Measurements from ENCODE around the gene MIGA2. TPM values are rescaled to one million over a fixed set of nuclear protein-coding genes. Genes with fewer than 3 reads are reported as not detected.

MIGA2 gene
- total RNA-seq, 1 experiment from 2014 or later, result 34.8 TPM

GRCh38 chr9:129027685-129028191 lies 8.7 kb upstream of the MIGA2 start:
- peak overlapping the region; percentile 86 for H3K27ac Mint-ChIP-seq (ENCODE audit: unreplicated experiment)
- H3K4me3 Mint-ChIP-seq (ENCODE audit: unreplicated experiment), result peak overlapping the region; percentile 84
- peak in 1 of 2 experiments; percentile 71 for DNase-seq
- no peaks in the 10 kb centered on the region for H3K9me3 ChIP-seq
- H3K27me3 ChIP-seq (replicated peaks; ENCODE audit: control insufficient read depth, insufficient read depth, low read length), result no peaks in the 10 kb centered on the region
- H3K36me3 Mint-ChIP-seq (ENCODE audit: insufficient read depth, unreplicated experiment), result peaks cover 10% of the 10 kb centered on the region
- H3K27me3 Mint-ChIP-seq (ENCODE audit: insufficient read depth, unreplicated experiment), result no peaks in the 10 kb centered on the region
- no peak for TF ChIP-seq CTCF (IDR thresholded peaks at IDR 0.05; ENCODE audit: insufficient read depth in 1 of 2, low read depth in 1 of 2, low read length in 1 of 2, severe bottlenecking in 1 of 2, unreplicated experiment in 1 of 2)
- POLR2A ChIA-PET, result interaction anchor here (0.6 to 1.1 kb wide), 7 partner anchors 9 to 556 kb away, joined by 3 to 6 read pairs (median 4); partner anchors contain the start of genes DOLPP1, MIGA2 and SPOUT1
- no TSS peak for BruUV-seq (replicated peaks)
- H3K4me3 ChIP-seq (ENCODE audit: low read depth, low read length), result peak overlapping the region; percentile 73
- H3K4me1 Mint-ChIP-seq (ENCODE audit: low read depth, unreplicated experiment), result peaks cover 41% of the 10 kb centered on the region
- CTCF ChIA-PET, result interaction anchor here (0.6 to 2.1 kb wide), 23 partner anchors 8 to 1797 kb away, joined by 3 to 14 read pairs (median 6); partner anchors contain the start of genes CRAT, DOLPP1, ENDOG and MIGA2
- intact Hi-C loops (cut with micrococcal nuclease; ENCODE audit: unreplicated experiment), result loop anchor here (1.0 to 5.0 kb wide), 4 partner anchors 9 to 80 kb away; partner anchors contain the start of genes DOLK, DOLPP1, MIGA2 and NUP188
- no peaks in the 10 kb centered on the region for H3K9me3 Mint-ChIP-seq (ENCODE audit: unreplicated experiment)
- H3K4me1 ChIP-seq, result peaks cover 28% of the 10 kb centered on the region
- H3K36me3 ChIP-seq (ENCODE audit: control insufficient read depth, insufficient read depth, low read length), result no peaks in the 10 kb centered on the region

- BruUV-seq (replicated peaks), result no TSS peak
- ChIA-PET CTCF (interaction anchor here (0.6 to 2.1 kb wide), 24 partner anchors 8 to 1796 kb away, joined by 3 to 14 read pairs (median 6); partner anchors contain the start of genes CRAT, DOLPP1, ENDOG and MIGA2), POLR2A (interaction anchor here (0.5 to 1.1 kb wide), 10 partner anchors 8 to 555 kb away, joined by 3 to 6 read pairs (median 3); partner anchors contain the start of genes DOLPP1, MIGA2 and SPOUT1)
- Mint-ChIP-seq H3K4me3 (ENCODE audit: unreplicated experiment) (peak within 1 kb of the TSS; percentile 84), H3K9me3 (ENCODE audit: unreplicated experiment) (no peaks in the 10 kb centered on the region), H3K27ac (ENCODE audit: unreplicated experiment) (peak within 1 kb of the TSS; percentile 86), H3K4me1 (ENCODE audit: low read depth, unreplicated experiment) (peaks cover 36% of the 10 kb centered on the region), H3K27me3 (ENCODE audit: insufficient read depth, unreplicated experiment) (no peaks in the 10 kb centered on the region), H3K36me3 (ENCODE audit: insufficient read depth, unreplicated experiment) (peaks cover 10% of the 10 kb centered on the region)
- TF ChIP-seq CTCF (IDR thresholded peaks at IDR 0.05; ENCODE audit: insufficient read depth in 1 of 2, low read depth in 1 of 2, low read length in 1 of 2, severe bottlenecking in 1 of 2, unreplicated experiment in 1 of 2), result peak; percentile 83 to 91
- intact Hi-C loops (cut with micrococcal nuclease; ENCODE audit: unreplicated experiment), result loop anchor here (1.0 to 5.0 kb wide), 4 partner anchors 8 to 81 kb away; partner anchors contain the start of genes DOLK, DOLPP1, MIGA2 and NUP188
- DNase-seq, result peak; percentile 95 to 96
- H3K36me3 ChIP-seq (ENCODE audit: control insufficient read depth, insufficient read depth, low read length), result no peaks in the 10 kb centered on the region
- peak within 1 kb of the TSS; percentile 73 for H3K4me3 ChIP-seq (ENCODE audit: low read depth, low read length)
- no peaks in the 10 kb centered on the region for H3K9me3 ChIP-seq
- no peaks in the 10 kb centered on the region for H3K27me3 ChIP-seq (replicated peaks; ENCODE audit: control insufficient read depth, insufficient read depth, low read length)
- H3K4me1 ChIP-seq, result peaks cover 28% of the 10 kb centered on the region
Observed at GRCh38 chr9:129028192-129028966, 8.0 kb upstream of the MIGA2 start, which contains the start of gene SH3GLB2. TSS of gene SH3GLB2 (minus strand) at chr9:129028331. CDS start at chr9:129028154, 177 bp downstream.

GRCh38 chr9:129030191-129030590 lies 6.2 kb upstream of the MIGA2 start:
- H3K27ac Mint-ChIP-seq (ENCODE audit: unreplicated experiment), result peak overlapping the region; percentile 5
- CTCF ChIA-PET, result interaction anchor here (0.6 to 0.7 kb wide), 2 partner anchors 404 to 843 kb away, joined by 4 to 6 read pairs; no protein-coding TSS in a partner anchor
- TF ChIP-seq CTCF (IDR thresholded peaks at IDR 0.05; ENCODE audit: insufficient read depth in 1 of 2, low read depth in 1 of 2, low read length in 1 of 2, severe bottlenecking in 1 of 2, unreplicated experiment in 1 of 2), result no peak

More at GRCh38 chr9:129030191-129030590, 6.2 kb upstream of the MIGA2 start:
- Mint-ChIP-seq H3K27me3 (ENCODE audit: insufficient read depth, unreplicated experiment) (no peaks in the 10 kb centered on the region), H3K4me3 (ENCODE audit: unreplicated experiment) (no peak overlapping the region), H3K4me1 (ENCODE audit: low read depth, unreplicated experiment) (peaks cover 34% of the 10 kb centered on the region), H3K9me3 (ENCODE audit: unreplicated experiment) (no peaks in the 10 kb centered on the region), H3K36me3 (ENCODE audit: insufficient read depth, unreplicated experiment) (peaks cover 10% of the 10 kb centered on the region)
- no TSS peak for BruUV-seq (replicated peaks)
- H3K4me3 ChIP-seq (ENCODE audit: low read depth, low read length), result no peak overlapping the region
- no peaks in the 10 kb centered on the region for H3K36me3 ChIP-seq (ENCODE audit: control insufficient read depth, insufficient read depth, low read length)
- H3K4me1 ChIP-seq, result peaks cover 28% of the 10 kb centered on the region
- POLR2A ChIA-PET, result no interaction called here
- no peak for DNase-seq
- H3K9me3 ChIP-seq, result no peaks in the 10 kb centered on the region
- intact Hi-C loops (cut with micrococcal nuclease; ENCODE audit: unreplicated experiment), result no loop called here
- H3K27me3 ChIP-seq (replicated peaks; ENCODE audit: control insufficient read depth, insufficient read depth, low read length), result no peaks in the 10 kb centered on the region

Measured in Caco-2 (cell line).